Measurements from ENCODE around the gene TMUB1. TPM values are rescaled to one million over a fixed set of nuclear protein-coding genes. Genes with fewer than 3 reads are reported as not detected.

TMUB1 gene
- total RNA-seq, 1 experiment from 2014 or later: 45.4 TPM

GRCh38 chr7:151065516-151065915 is 17.8 kb downstream of the TMUB1 start:
- no peaks in the 10 kb centered on the region for H4K20me1 ChIP-seq (ENCODE audit: control insufficient read depth, insufficient read depth, insufficient read length)

More at GRCh38 chr7:151065516-151065915, 17.8 kb downstream of the TMUB1 start:
- Histone ChIP-seq H3K79me1 (ENCODE audit: insufficient read depth, low read depth, low read length, poor library complexity, severe bottlenecking) (no peaks in the 10 kb centered on the region), H3K79me2 (ENCODE audit: insufficient read depth, low read length) (no peaks in the 10 kb centered on the region), H3K23ac (ENCODE audit: insufficient read length, low read depth, low read length) (no peak overlapping the region), H2BK5ac (ENCODE audit: insufficient read length, low read length) (no peak overlapping the region), H2BK120ac (ENCODE audit: low read depth, low read length, poor library complexity, severe bottlenecking) (no peak overlapping the region), H3K9me3 (ENCODE audit: control insufficient read depth, low read depth, low read length) (no peaks in the 10 kb centered on the region), H2AFZ (ENCODE audit: low read length) (no peak overlapping the region), H3K27ac (ENCODE audit: insufficient read length, low read depth, low read length) (no peak overlapping the region), H4K5ac (ENCODE audit: insufficient read length, low read depth, low read length) (no peak overlapping the region), H3T11ph (ENCODE audit: low read length) (no peak overlapping the region), H4K91ac (ENCODE audit: insufficient read length, low read depth, low read length) (no peak overlapping the region), H2BK12ac (ENCODE audit: insufficient read length, low read depth, low read length) (no peak overlapping the region), H2BK15ac (ENCODE audit: low read depth, low read length) (no peak overlapping the region), H2BK20ac (ENCODE audit: low read depth, low read length, poor library complexity, severe bottlenecking) (no peak overlapping the region), H4K8ac (replicated peaks; ENCODE audit: insufficient read length, low read depth, low read length) (no peak overlapping the region), H3K9ac (ENCODE audit: extremely low read depth, insufficient read length, low read length) (no peak overlapping the region), H3K56ac (ENCODE audit: insufficient read length, low read depth, low read length) (no peak overlapping the region), H3K27me3 (ENCODE audit: insufficient read depth, low read length) (no peaks in the 10 kb centered on the region), H3K4me1 (ENCODE audit: insufficient read depth, low read length) (peaks cover 4% of the 10 kb centered on the region; the same call in 1 of the 2 replicates), H2AK5ac (ENCODE audit: insufficient read length, low read length) (no peak overlapping the region), H3K4me2 (ENCODE audit: insufficient read depth, insufficient read length, low read length) (no peak overlapping the region), H3K23me2 (ENCODE audit: insufficient read length, low read depth, low read length, poor library complexity, severe bottlenecking) (peaks cover 14% of the 10 kb centered on the region), H3K18ac (ENCODE audit: insufficient read length, low read depth, low read length) (no peak overlapping the region), H3K14ac (ENCODE audit: insufficient read depth, low read length) (no peak overlapping the region), H3K4ac (ENCODE audit: low read depth, low read length) (no peak overlapping the region)
- Mint-ChIP-seq H3K4me1 (peaks cover 28 to 33% of the 10 kb centered on the region in 2 experiments), H3K9me3 (no peaks in the 10 kb centered on the region; a peak in 2 of 5 replicates), H3K36me3 (ENCODE audit: insufficient read depth in 1 of 3, low read depth in 3 of 3) (peaks cover 31 to 55% (median 50%) of the 10 kb centered on the region in 3 experiments; a peak in 6 of 7 replicates), H3K4me3 (no peak overlapping the region; a peak in 1 of 5 replicates), H3K27me3 (ENCODE audit: low read depth) (no peaks in the 10 kb centered on the region), H3K27ac (peak overlapping the region in 2 of 3 experiments; percentile 46 to 70; a peak in 1 of 7 replicates)
- TF ChIP-seq CTCF (conservative IDR thresholded peaks at IDR 0.05): no peak
- no peak for DNase-seq
- no CpG with 5 or more reads among the region's 14 CpGs for WGBS (ENCODE audit: extremely low coverage, insufficient read length, low lambda C conversion rate)

Data from H9 (cell line).